IPS-15b (cell line): Measurements from ENCODE around the gene CABLES1.
A peak's percentile ranks its signal among the peaks of the same experiment; 100 is the strongest.

Source experiments
- H3K27me3 ChIP-seq: one replicate; pipeline ENCODE4 v1.6.1; 2013; ENCODE audit warnings: low read length; ENCODE audit not compliant: control insufficient read depth, insufficient read depth
- H3K36me3 ChIP-seq: one replicate; pipeline ENCODE4 v1.6.1; 2013; ENCODE audit warnings: low read length; ENCODE audit not compliant: control insufficient read depth, insufficient read depth
- H3K4me1 ChIP-seq: one replicate; pipeline ENCODE4 v1.6.1; 2013; ENCODE audit warnings: mild to moderate bottlenecking, low read length; ENCODE audit not compliant: control insufficient read depth, insufficient read depth
- H3K4me3 ChIP-seq: one replicate; pipeline ENCODE4 v1.5.1; 2013; ENCODE audit warnings: low read depth, low read length
- H3K9ac ChIP-seq: one replicate; pipeline ENCODE4 v1.6.1; 2013; ENCODE audit warnings: low read depth, mild to moderate bottlenecking, low read length
- H3K9me3 ChIP-seq: one replicate; pipeline ENCODE4 v1.6.1; 2013; ENCODE audit warnings: mild to moderate bottlenecking, low read length; ENCODE audit not compliant: control insufficient read depth, insufficient read depth

The CABLES1 gene

GRCh38 chr18:23270986-23271680 is 135.8 kb downstream of the CABLES1 start:
- peaks cover 12% of the 10 kb centered on the region for H3K36me3 ChIP-seq
- peaks cover 10% of the 10 kb centered on the region for H3K4me1 ChIP-seq
- H3K27me3 ChIP-seq, result no peaks in the 10 kb centered on the region
- H3K9me3 ChIP-seq, result peaks cover 18% of the 10 kb centered on the region
- no peak overlapping the region for H3K4me3 ChIP-seq
- no peak overlapping the region for H3K9ac ChIP-seq

- H3K27me3 ChIP-seq, result no peaks in the 10 kb centered on the region
- H3K36me3 ChIP-seq, result peaks cover 12% of the 10 kb centered on the region
- peaks cover 10% of the 10 kb centered on the region for H3K4me1 ChIP-seq
- no peak overlapping the region for H3K9ac ChIP-seq
- H3K9me3 ChIP-seq, result peaks cover 18% of the 10 kb centered on the region
- H3K4me3 ChIP-seq, result no peak overlapping the region
These were observed 137.4 kb downstream of the CABLES1 start for GRCh38 chr18:23272498-23273232.

DNA sequence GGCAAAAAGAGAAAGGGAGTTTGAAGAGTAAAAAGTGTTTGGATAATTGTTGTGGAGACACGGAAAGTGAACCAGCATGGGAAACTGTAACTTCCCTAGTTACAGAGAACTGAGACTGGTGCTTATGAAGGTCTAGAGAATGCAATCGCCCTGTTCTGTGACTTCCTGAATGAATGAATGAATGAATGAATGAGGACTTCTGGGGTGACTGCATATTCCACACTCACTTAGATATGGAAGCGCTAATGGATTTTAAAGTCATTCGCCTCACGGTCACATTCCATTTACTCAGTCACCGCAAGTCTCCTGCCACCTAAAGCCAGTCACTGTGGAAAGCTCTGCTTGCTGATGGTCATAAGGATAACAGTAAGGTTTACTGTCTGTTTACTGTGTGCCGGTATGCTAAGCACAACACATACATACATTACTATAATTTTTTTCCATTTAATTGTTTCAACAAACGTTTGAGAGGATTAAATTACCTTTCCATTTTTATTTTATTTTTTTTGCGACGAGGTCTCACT is 138.2 kb downstream of the CABLES1 start:
- peaks cover 6% of the 10 kb centered on the region for H3K4me1 ChIP-seq
- peaks cover 18% of the 10 kb centered on the region for H3K9me3 ChIP-seq
- no peaks in the 10 kb centered on the region for H3K27me3 ChIP-seq
- H3K4me3 ChIP-seq, result no peak overlapping the region
- H3K9ac ChIP-seq, result no peak overlapping the region
- H3K36me3 ChIP-seq, result peaks cover 12% of the 10 kb centered on the region

DNA sequence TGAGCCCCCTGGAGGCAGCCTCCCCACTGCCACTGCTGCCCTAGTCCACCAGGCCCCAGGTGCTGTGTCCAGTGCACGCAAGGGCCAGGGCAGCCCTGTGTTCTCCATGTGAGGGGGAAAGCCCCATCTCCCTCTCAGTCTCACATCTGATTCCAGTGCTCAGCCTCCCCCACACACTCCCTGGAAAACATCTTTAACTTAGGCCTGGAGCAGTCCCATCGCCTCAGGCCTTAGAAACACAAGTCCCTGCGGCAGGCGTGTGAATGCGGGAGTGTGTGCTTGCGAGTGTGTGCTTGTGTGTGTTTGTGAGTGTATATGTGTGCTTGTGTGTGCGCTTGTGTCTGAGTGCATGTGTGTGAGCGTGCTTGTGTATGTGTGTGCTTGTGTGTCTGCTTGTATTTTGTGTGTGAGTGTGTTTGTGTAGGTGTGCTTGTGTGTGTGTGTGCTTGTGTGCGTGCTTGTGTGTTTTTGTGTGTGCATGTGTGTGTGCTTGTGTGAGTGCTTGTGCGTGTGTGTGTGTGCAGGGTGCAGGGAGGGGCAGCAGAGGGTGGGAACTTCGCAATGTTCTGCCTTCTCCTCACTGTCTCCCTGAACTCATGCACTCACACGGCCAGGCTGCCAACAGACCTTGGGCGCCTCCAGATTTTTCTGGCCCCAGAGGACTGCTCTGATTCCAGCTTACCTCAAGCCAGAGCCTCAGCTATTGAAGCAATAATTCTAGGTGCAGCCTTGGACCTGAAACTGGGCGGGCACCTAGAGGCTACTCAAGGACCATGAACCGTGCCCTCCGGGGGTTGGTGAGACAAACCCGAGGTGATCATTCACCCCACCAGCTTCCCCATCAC is 139.6 kb downstream of the CABLES1 start:
- H3K4me3 ChIP-seq, result no peak overlapping the region
- H3K36me3 ChIP-seq, result peaks cover 7% of the 10 kb centered on the region
- peaks cover 6% of the 10 kb centered on the region for H3K4me1 ChIP-seq
- no peak overlapping the region for H3K9ac ChIP-seq
- no peaks in the 10 kb centered on the region for H3K27me3 ChIP-seq
- H3K9me3 ChIP-seq, result peaks cover 13% of the 10 kb centered on the region

DNA sequence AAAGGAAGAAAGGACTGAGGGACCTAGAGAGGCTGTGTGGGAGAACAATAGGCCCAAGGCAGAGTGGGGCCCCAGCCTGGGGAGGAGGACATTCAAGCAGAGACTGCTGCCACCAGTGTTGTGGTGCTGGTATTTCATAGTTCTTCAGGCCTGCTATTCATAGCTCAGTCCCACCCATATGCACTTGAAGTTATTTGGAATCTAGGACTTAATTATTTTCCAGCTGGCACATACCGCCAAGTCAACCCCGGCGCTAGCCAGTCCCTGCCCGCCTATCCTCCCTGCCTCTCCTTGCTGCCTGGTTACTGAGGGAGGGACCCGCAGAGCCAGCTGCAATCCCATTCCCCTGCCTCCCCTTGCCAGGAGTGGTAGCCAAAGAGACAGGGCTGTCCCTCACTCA is 141.2 kb downstream of the CABLES1 start:
- no peak overlapping the region for H3K9ac ChIP-seq
- no peak overlapping the region for H3K4me3 ChIP-seq
- H3K9me3 ChIP-seq, result peaks cover under 1% of the 10 kb centered on the region
- H3K4me1 ChIP-seq, result peaks cover 7% of the 10 kb centered on the region
- no peaks in the 10 kb centered on the region for H3K27me3 ChIP-seq
- peaks cover under 1% of the 10 kb centered on the region for H3K36me3 ChIP-seq

GRCh38 chr18:23277399-23277798 is 142.1 kb downstream of the CABLES1 start:
- no peak overlapping the region for H3K4me3 ChIP-seq
- no peaks in the 10 kb centered on the region for H3K36me3 ChIP-seq
- peaks cover 10% of the 10 kb centered on the region for H3K4me1 ChIP-seq
- H3K27me3 ChIP-seq, result no peaks in the 10 kb centered on the region
- H3K9me3 ChIP-seq, result no peaks in the 10 kb centered on the region
- H3K9ac ChIP-seq, result no peak overlapping the region

- no peak overlapping the region for H3K9ac ChIP-seq
- H3K27me3 ChIP-seq, result no peaks in the 10 kb centered on the region
- H3K36me3 ChIP-seq, result no peaks in the 10 kb centered on the region
- no peaks in the 10 kb centered on the region for H3K9me3 ChIP-seq
- no peak overlapping the region for H3K4me3 ChIP-seq
- peaks cover 16% of the 10 kb centered on the region for H3K4me1 ChIP-seq
These were observed 144.6 kb downstream of the CABLES1 start for GRCh38 chr18:23279931-23280330.

DNA sequence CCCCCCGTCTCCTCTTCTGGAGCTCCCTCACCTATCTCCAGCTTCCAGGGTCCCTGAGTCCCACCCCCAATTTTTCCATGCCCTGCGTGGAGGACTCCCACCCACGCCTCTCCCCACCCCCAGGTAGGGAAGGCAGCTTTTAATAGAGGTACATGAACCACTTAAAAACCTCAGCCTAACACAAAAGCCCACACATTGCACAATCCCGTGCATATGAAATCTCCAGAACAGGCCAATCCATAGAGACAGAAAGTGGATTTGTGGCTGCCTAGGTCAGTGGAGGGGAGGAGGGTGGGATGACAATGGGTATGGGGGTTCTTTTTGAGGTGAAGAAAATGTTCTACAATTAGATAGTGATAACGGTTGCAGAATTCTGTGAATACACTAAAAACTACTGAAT is 145.6 kb downstream of the CABLES1 start:
- Histone ChIP-seq H3K36me3 (no peaks in the 10 kb centered on the region), H3K9ac (no peak overlapping the region), H3K9me3 (no peaks in the 10 kb centered on the region), H3K4me3 (no peak overlapping the region), H3K27me3 (no peaks in the 10 kb centered on the region), H3K4me1 (peaks cover 19% of the 10 kb centered on the region)

- Histone ChIP-seq H3K9ac (peak overlapping the region; percentile 26), H3K27me3 (no peaks in the 10 kb centered on the region), H3K4me1 (peaks cover 19% of the 10 kb centered on the region), H3K36me3 (no peaks in the 10 kb centered on the region), H3K9me3 (no peaks in the 10 kb centered on the region), H3K4me3 (no peak overlapping the region)
These were observed 146.5 kb downstream of the CABLES1 start for GRCh38 chr18:23281626-23282436.

GRCh38 chr18:23282437-23282781 is 147.1 kb downstream of the CABLES1 start:
- Histone ChIP-seq H3K4me3 (no peak overlapping the region), H3K9me3 (no peaks in the 10 kb centered on the region), H3K9ac (no peak overlapping the region), H3K36me3 (no peaks in the 10 kb centered on the region), H3K27me3 (no peaks in the 10 kb centered on the region), H3K4me1 (peaks cover 19% of the 10 kb centered on the region)

GRCh38 chr18:23283916-23284430 is 148.7 kb downstream of the CABLES1 start:
- Histone ChIP-seq H3K27me3 (no peaks in the 10 kb centered on the region), H3K9me3 (no peaks in the 10 kb centered on the region), H3K4me3 (no peak overlapping the region), H3K4me1 (peaks cover 19% of the 10 kb centered on the region), H3K9ac (no peak overlapping the region), H3K36me3 (no peaks in the 10 kb centered on the region)
